ENCODE measurements around the gene PKDREJ. TPM values are rescaled to one million over a fixed set of nuclear protein-coding genes. Genes with fewer than 3 reads are reported as not detected.

PKDREJ gene
- polyA plus RNA-seq, 1 of the 3 experiments (the other 2 are of a cell fraction), result not detected

DNA sequence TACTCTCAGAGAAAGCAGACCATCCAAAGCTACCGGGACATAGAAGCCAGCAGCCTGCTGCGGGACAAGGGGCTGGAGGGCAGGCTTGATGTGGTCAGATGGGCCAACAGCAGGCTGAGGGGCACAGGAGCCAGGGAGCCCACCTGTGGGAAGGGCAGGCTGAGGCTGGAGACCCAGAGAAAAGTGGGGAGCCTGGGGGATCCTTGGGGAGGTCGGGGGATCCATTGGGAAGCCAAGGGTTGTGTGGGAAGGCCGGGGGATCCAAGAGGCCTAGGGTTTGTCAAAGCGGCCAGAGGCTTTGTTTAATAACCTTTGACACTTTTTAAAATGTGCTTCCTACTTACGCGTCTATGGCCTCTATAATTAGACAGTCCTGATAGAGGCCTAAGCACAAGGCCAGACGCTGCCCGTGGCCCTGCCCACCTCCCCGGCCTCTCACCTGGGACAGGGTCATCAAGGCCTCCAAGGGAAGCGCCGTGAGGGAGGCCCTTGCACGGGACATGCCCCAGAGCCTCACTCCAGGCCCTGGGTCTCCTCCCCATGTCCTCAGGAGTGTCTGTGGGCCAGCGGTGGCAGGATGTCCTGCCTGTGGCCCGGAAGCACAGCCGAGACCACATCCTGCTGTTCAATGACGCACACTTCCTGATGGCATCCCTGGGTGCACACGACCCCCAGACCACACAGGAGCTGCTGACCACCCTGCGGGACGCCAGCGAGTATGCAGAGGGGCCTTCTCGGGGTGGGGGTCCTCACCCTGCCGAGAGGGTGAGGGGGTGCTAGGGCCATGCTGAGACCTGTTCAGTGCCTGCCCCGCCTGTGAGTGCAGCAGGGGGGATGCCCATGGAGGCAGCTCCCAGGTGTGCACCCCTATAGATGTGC, 25.0 kb upstream of the PKDREJ start:
- Histone ChIP-seq H3K27me3 (ENCODE audit: insufficient read depth) (no peaks in the 10 kb centered on the region), H3K4me1 (ENCODE audit: control insufficient read depth in 1 of 2, insufficient read depth in 2 of 2, low read depth in 1 of 2, low read length in 1 of 2) (no peaks in the 10 kb centered on the region), H3K4me3 (ENCODE audit: low read depth in 2 of 2, low read length in 1 of 2) (no peak overlapping the region), H3K9me2 (no peaks in the 10 kb centered on the region), H2AFZ (ENCODE audit: low read depth) (no peak overlapping the region), H3F3A (replicated peaks; ENCODE audit: insufficient read depth) (no peaks in the 10 kb centered on the region), H3K27ac (ENCODE audit: low read depth in 2 of 2, low read length in 1 of 2) (no peak overlapping the region), H4K20me1 (ENCODE audit: insufficient read depth) (no peaks in the 10 kb centered on the region), H3K9ac (no peak overlapping the region), H3K4me2 (no peak overlapping the region), H3K36me3 (replicated peaks in 1 of 2; ENCODE audit: control insufficient read depth in 1 of 2, insufficient read depth in 2 of 2, low read length in 1 of 2) (peaks cover 12 to 35% of the 10 kb centered on the region in 2 experiments), H3K9me3 (no peaks in the 10 kb centered on the region), H3K79me2 (ENCODE audit: insufficient read depth) (no peaks in the 10 kb centered on the region)
- TF ChIP-seq FOXM1 (IDR thresholded peaks at IDR 0.05; ENCODE audit: low read depth), result no peak
- TF ChIP-seq MEF2A (IDR thresholded peaks at IDR 0.05; ENCODE audit: borderline replicate concordance, low read depth), result no peak
- no peak for TF ChIP-seq CHD2 (IDR thresholded peaks at IDR 0.05; ENCODE audit: low read length, partially characterized antibody)
- no peak for TF ChIP-seq RAD21 (IDR thresholded peaks at IDR 0.05; ENCODE audit: low read length)
- TF ChIP-seq CTCF (IDR thresholded peaks at IDR 0.05), result no peak
- no peak for TF ChIP-seq SIN3A (IDR thresholded peaks at IDR 0.05; ENCODE audit: borderline replicate concordance, low read depth, low read length)
- POLR2A ChIA-PET, result interaction anchor here (2.9 kb wide), 1 partner anchor 8 kb away, joined by 8 read pairs; the partner anchor contains the start of gene GTSE1
- no peak for DNase-seq
- WGBS (ENCODE audit: low lambda C conversion rate), result 97% methylated on average over 10 of the region's 24 CpGs
- CTCF ChIA-PET, result no interaction called here

- no peaks in the 10 kb centered on the region for H3K79me2 ChIP-seq (ENCODE audit: insufficient read depth)
- no peak overlapping the region for H2AFZ ChIP-seq (ENCODE audit: low read depth)
- H3K27me3 ChIP-seq (ENCODE audit: insufficient read depth), result no peaks in the 10 kb centered on the region
- no peak overlapping the region for H3K27ac ChIP-seq (ENCODE audit: low read depth in 2 of 2, low read length in 1 of 2)
- no peak overlapping the region for H3K9ac ChIP-seq
- H3K4me1 ChIP-seq (ENCODE audit: control insufficient read depth in 1 of 2, insufficient read depth in 2 of 2, low read depth in 1 of 2, low read length in 1 of 2), result no peaks in the 10 kb centered on the region
- H3F3A ChIP-seq (replicated peaks; ENCODE audit: insufficient read depth), result no peaks in the 10 kb centered on the region
- no peaks in the 10 kb centered on the region for H4K20me1 ChIP-seq (ENCODE audit: insufficient read depth)
- ChIA-PET CTCF (no interaction called here), POLR2A (interaction anchor here (2.9 kb wide), 1 partner anchor 9 kb away, joined by 8 read pairs; the partner anchor contains the start of gene GTSE1)
- peaks cover 16 to 33% of the 10 kb centered on the region in 2 experiments for H3K36me3 ChIP-seq (replicated peaks in 1 of 2; ENCODE audit: control insufficient read depth in 1 of 2, insufficient read depth in 2 of 2, low read length in 1 of 2)
- H3K9me2 ChIP-seq, result no peaks in the 10 kb centered on the region
- no peak for DNase-seq
- no peak overlapping the region for H3K4me3 ChIP-seq (ENCODE audit: low read depth in 2 of 2, low read length in 1 of 2)
- 92% methylated on average over 10 of the region's 15 CpGs for WGBS (ENCODE audit: low lambda C conversion rate)
- no peak overlapping the region for H3K4me2 ChIP-seq
- no peak for TF ChIP-seq ZBTB33 (IDR thresholded peaks at IDR 0.05; ENCODE audit: borderline replicate concordance, low read depth)
- no peak for TF ChIP-seq MEF2A (IDR thresholded peaks at IDR 0.05; ENCODE audit: borderline replicate concordance, low read depth)
- no peak for TF ChIP-seq NRF1 (IDR thresholded peaks at IDR 0.05; ENCODE audit: low read depth, low read length)
- TF ChIP-seq SMC3 (IDR thresholded peaks at IDR 0.05; ENCODE audit: low read depth, low read length), result no peak
- TF ChIP-seq JUND (IDR thresholded peaks at IDR 0.05), result no peak
- no peak for TF ChIP-seq FOSL2 (IDR thresholded peaks at IDR 0.05; ENCODE audit: borderline replicate concordance, low read depth)
- no peaks in the 10 kb centered on the region for H3K9me3 ChIP-seq
Measured at GRCh38 chr22:46286941-46287872, 24.1 kb upstream of the PKDREJ start.
